Mammary epithelial cell (primary cell): ENCODE data around the gene ANKRD11.

ENCODE experiments used
- CTCF ChIP-seq, 2 donors: IDR thresholded peaks in 1 of 2; conservative IDR thresholded peaks in 1 of 2; 2 replicates each; pipeline ENCODE4 v1.5.1; 2011 to 2012; ENCODE audit warnings: inconsistent platforms in 2 of 2, low read length in 2 of 2, mild to moderate bottlenecking in 2 of 2, control low read depth in 1 of 2, low read depth in 1 of 2; ENCODE audit not compliant: insufficient read depth in 1 of 2; ENCODE audit errors: extremely low read depth in 1 of 2
- EZH2 ChIP-seq: IDR thresholded peaks from 2 replicates; pipeline ENCODE4 v1.6.1; 2012; ENCODE audit warnings: low read length, inconsistent platforms, borderline replicate concordance

GRCh38 chr16:89491238-89491869 is 993 bp upstream of the ANKRD11 start:
- TF ChIP-seq CTCF (conservative IDR thresholded peaks at IDR 0.05 in 1 of 2, IDR thresholded peaks at IDR 0.05 in 1 of 2; ENCODE audit: extremely low read depth in 1 of 2, insufficient read depth in 1 of 2, low read depth in 1 of 2, low read length in 2 of 2) (peak in 1 of 2 donors; percentile 14), EZH2 (no peak)
